Activated CD4-positive, alpha-beta memory T cell treated with anti-CD3 and anti-CD28 coated beads, Interleukin-2, amount 10 ng/mL, durations not matched to agents 7 days and 5 days (primary cell): ENCODE data around the gene FZD7. TPM values are rescaled to one million over a fixed set of nuclear protein-coding genes. Genes with fewer than 3 reads are reported as not detected.

Experiments
- CTCF ChIA-PET: fragments of 350-600 bp; sonication (Branson Sonifier 250); formaldehyde crosslinking; loops from one replicate; lab custom pipeline; 2021; ENCODE audit warnings: antibody characterized with exemption, inconsistent platforms; lab: Charles Lee
- POLR2A ChIA-PET: fragments of 350-600 bp; sonication (Branson Sonifier 250); formaldehyde crosslinking; loops from one replicate; lab custom pipeline; 2021; ENCODE audit warnings: antibody characterized with exemption; lab: Charles Lee
- DNase-seq: peaks from one replicate; pipeline ENCODE4 v3.0.0-alpha.2; 2020
- H3K27ac Mint-ChIP-seq: one replicate; pipeline ENCODE4 v1.8.0; 2021; ENCODE audit warnings: mild to moderate bottlenecking, mixed read lengths
- H3K27me3 Mint-ChIP-seq: one replicate; pipeline ENCODE4 v1.8.0; 2021; ENCODE audit warnings: mixed read lengths
- H3K36me3 Mint-ChIP-seq: one replicate; pipeline ENCODE4 v1.8.0; 2021; ENCODE audit warnings: low read depth, mixed read lengths
- H3K4me1 Mint-ChIP-seq: one replicate; pipeline ENCODE4 v1.8.0; 2021; ENCODE audit warnings: mixed read lengths
- H3K4me3 Mint-ChIP-seq: one replicate; pipeline ENCODE4 v1.8.0; 2021; ENCODE audit warnings: mild to moderate bottlenecking, mixed read lengths
- H3K9me3 Mint-ChIP-seq: one replicate; pipeline ENCODE4 v1.8.0; 2021; ENCODE audit warnings: mixed read lengths
- total RNA-seq, 2 experiments: library from RNA; stranded (reverse); gene quantifications; one replicate each; pipeline ENCODE4 v1.2.3, GENCODE V29; 2021

Gene FZD7
- total RNA-seq, 2 experiments from 2014 or later, result 0.60 to 0.63 TPM

- Mint-ChIP-seq H3K36me3 (no peaks in the 10 kb centered on the region), H3K4me3 (no peak overlapping the region), H3K9me3 (no peaks in the 10 kb centered on the region), H3K4me1 (no peaks in the 10 kb centered on the region), H3K27me3 (peaks cover 7% of the 10 kb centered on the region), H3K27ac (no peak overlapping the region)
- DNase-seq, result no peak
- ChIA-PET CTCF (no interaction called here), POLR2A (no interaction called here)
Observed at GRCh38 chr2:202019689-202020450, 13.8 kb upstream of the FZD7 start.

- H3K27me3 Mint-ChIP-seq, result peaks cover 12% of the 10 kb centered on the region
- H3K4me3 Mint-ChIP-seq, result no peak overlapping the region
- no peak for DNase-seq
- H3K36me3 Mint-ChIP-seq, result no peaks in the 10 kb centered on the region
- no peaks in the 10 kb centered on the region for H3K9me3 Mint-ChIP-seq
- no peaks in the 10 kb centered on the region for H3K4me1 Mint-ChIP-seq
- POLR2A ChIA-PET, result no interaction called here
- CTCF ChIA-PET, result no interaction called here
- H3K27ac Mint-ChIP-seq, result no peak overlapping the region
Observed at GRCh38 chr2:202022755-202023154, 10.9 kb upstream of the FZD7 start.

- DNase-seq, result no peak
- no peaks in the 10 kb centered on the region for H3K36me3 Mint-ChIP-seq
- POLR2A ChIA-PET, result no interaction called here
- no peak overlapping the region for H3K4me3 Mint-ChIP-seq
- CTCF ChIA-PET, result no interaction called here
- no peak overlapping the region for H3K27ac Mint-ChIP-seq
- no peaks in the 10 kb centered on the region for H3K4me1 Mint-ChIP-seq
- peaks cover 12% of the 10 kb centered on the region for H3K27me3 Mint-ChIP-seq
- H3K9me3 Mint-ChIP-seq, result no peaks in the 10 kb centered on the region
Observed at GRCh38 chr2:202023198-202023903, 10.3 kb upstream of the FZD7 start.

- Mint-ChIP-seq H3K4me3 (no peak overlapping the region), H3K36me3 (no peaks in the 10 kb centered on the region), H3K27ac (no peak overlapping the region), H3K9me3 (no peaks in the 10 kb centered on the region), H3K27me3 (peaks cover 12% of the 10 kb centered on the region), H3K4me1 (no peaks in the 10 kb centered on the region)
- POLR2A ChIA-PET, result no interaction called here
- DNase-seq, result no peak
- CTCF ChIA-PET, result no interaction called here
Observed at GRCh38 chr2:202023904-202024266, 9.8 kb upstream of the FZD7 start.

- Mint-ChIP-seq H3K9me3 (no peaks in the 10 kb centered on the region), H3K27me3 (peaks cover 15% of the 10 kb centered on the region)
- POLR2A ChIA-PET, result no interaction called here
Observed at GRCh38 chr2:202024871-202025270, 8.8 kb upstream of the FZD7 start.

GRCh38 chr2:202025816-202026215 is 7.8 kb upstream of the FZD7 start:
- H3K27ac Mint-ChIP-seq, result no peak overlapping the region
- CTCF ChIA-PET, result no interaction called here
- POLR2A ChIA-PET, result no interaction called here
- peaks cover 23% of the 10 kb centered on the region for H3K27me3 Mint-ChIP-seq
- H3K4me1 Mint-ChIP-seq, result no peaks in the 10 kb centered on the region
- no peaks in the 10 kb centered on the region for H3K9me3 Mint-ChIP-seq
- no peak overlapping the region for H3K4me3 Mint-ChIP-seq
- DNase-seq, result no peak
- no peaks in the 10 kb centered on the region for H3K36me3 Mint-ChIP-seq

More at GRCh38 chr2:202024871-202025270, 8.8 kb upstream of the FZD7 start:
- Mint-ChIP-seq H3K4me1 (no peaks in the 10 kb centered on the region), H3K27ac (no peak overlapping the region), H3K4me3 (no peak overlapping the region), H3K36me3 (no peaks in the 10 kb centered on the region)
- CTCF ChIA-PET, result no interaction called here
- no peak for DNase-seq

GRCh38 chr2:202026507-202026906 is 7.1 kb upstream of the FZD7 start:
- H3K4me1 Mint-ChIP-seq, result no peaks in the 10 kb centered on the region
- ChIA-PET POLR2A (no interaction called here), CTCF (no interaction called here)
- H3K4me3 Mint-ChIP-seq, result no peak overlapping the region
- H3K27me3 Mint-ChIP-seq, result peaks cover 29% of the 10 kb centered on the region
- no peak overlapping the region for H3K27ac Mint-ChIP-seq
- no peaks in the 10 kb centered on the region for H3K9me3 Mint-ChIP-seq
- no peak for DNase-seq
- H3K36me3 Mint-ChIP-seq, result no peaks in the 10 kb centered on the region

GRCh38 chr2:202030691-202031090 is 3.0 kb upstream of the FZD7 start:
- Mint-ChIP-seq H3K4me1 (peaks cover 13% of the 10 kb centered on the region), H3K4me3 (no peak overlapping the region), H3K27me3 (peaks cover 41% of the 10 kb centered on the region), H3K27ac (no peak overlapping the region), H3K9me3 (no peaks in the 10 kb centered on the region), H3K36me3 (peaks cover 4% of the 10 kb centered on the region)
- POLR2A ChIA-PET, result no interaction called here
- CTCF ChIA-PET, result no interaction called here
- no peak for DNase-seq

- peaks cover 4% of the 10 kb centered on the region for H3K36me3 Mint-ChIP-seq
- no peak overlapping the region for H3K4me3 Mint-ChIP-seq
- H3K27ac Mint-ChIP-seq, result no peak overlapping the region
- peaks cover 38% of the 10 kb centered on the region for H3K27me3 Mint-ChIP-seq
- H3K4me1 Mint-ChIP-seq, result peaks cover 13% of the 10 kb centered on the region
- no peak for DNase-seq
- ChIA-PET CTCF (no interaction called here), POLR2A (no interaction called here)
- no peaks in the 10 kb centered on the region for H3K9me3 Mint-ChIP-seq
Observed at GRCh38 chr2:202031246-202031951, 2.3 kb upstream of the FZD7 start.

- DNase-seq, result peak; percentile 33
- Mint-ChIP-seq H3K4me3 (peak overlapping the region; percentile 77), H3K27me3 (peaks cover 37% of the 10 kb centered on the region), H3K27ac (no peak overlapping the region), H3K9me3 (no peaks in the 10 kb centered on the region), H3K36me3 (peaks cover 4% of the 10 kb centered on the region), H3K4me1 (peaks cover 13% of the 10 kb centered on the region)
- CTCF ChIA-PET, result no interaction called here
- POLR2A ChIA-PET, result no interaction called here
Observed at GRCh38 chr2:202032846-202033316, 774 bp upstream of the FZD7 start.

- peak overlapping the region; percentile 72 for H3K4me3 Mint-ChIP-seq
- H3K4me1 Mint-ChIP-seq, result peaks cover 13% of the 10 kb centered on the region
- peaks cover 4% of the 10 kb centered on the region for H3K36me3 Mint-ChIP-seq
- H3K9me3 Mint-ChIP-seq, result no peaks in the 10 kb centered on the region
- peak; percentile 26 for DNase-seq
- no peak overlapping the region for H3K27ac Mint-ChIP-seq
- H3K27me3 Mint-ChIP-seq, result peaks cover 50% of the 10 kb centered on the region
- ChIA-PET POLR2A (no interaction called here), CTCF (no interaction called here)
Observed at GRCh38 chr2:202034249-202035088, 814 bp downstream of the FZD7 start.

- H3K9me3 Mint-ChIP-seq, result no peaks in the 10 kb centered on the region
- H3K4me1 Mint-ChIP-seq, result peaks cover 13% of the 10 kb centered on the region
- no peak overlapping the region for H3K27ac Mint-ChIP-seq
- POLR2A ChIA-PET, result no interaction called here
- CTCF ChIA-PET, result no interaction called here
- peaks cover 4% of the 10 kb centered on the region for H3K36me3 Mint-ChIP-seq
- H3K4me3 Mint-ChIP-seq, result peak overlapping the region; percentile 72
- H3K27me3 Mint-ChIP-seq, result peaks cover 51% of the 10 kb centered on the region
- DNase-seq, result peak; percentile 29
Observed at GRCh38 chr2:202035089-202035940, 1.7 kb downstream of the FZD7 start.
